K562 (cell line): ENCODE measurements around the gene PGA3.

Experiments used
- FOXO4 ChIP-seq: fragments of 450-650 bp; formaldehyde crosslinking; IDR thresholded peaks from 2 replicates; pipeline ENCODE4 v1.4.0; 2020; ENCODE audit warnings: mild to moderate bottlenecking, moderate library complexity
- GATA2 ChIP-seq: sonication (generic); formaldehyde crosslinking; IDR thresholded peaks from 2 replicates; pipeline ENCODE4 v1.4.0; 2020; ENCODE audit warnings: mild to moderate bottlenecking, missing genetic modification reagents
- MAX ChIP-seq: sonication (generic); formaldehyde crosslinking; IDR thresholded peaks from 2 replicates; pipeline ENCODE4 v1.9.0; 2022; ENCODE audit warnings: mild to moderate bottlenecking, missing genetic modification reagents
- ZBED1 ChIP-seq: IDR thresholded peaks from 2 replicates; pipeline ENCODE4 v1.6.1; 2014
- ZBTB1 ChIP-seq: sonication (generic); formaldehyde crosslinking; IDR thresholded peaks from 2 replicates; pipeline ENCODE4 v1.8.1; 2023; ENCODE audit warnings: missing genetic modification reagents, low read depth, mild to moderate bottlenecking, borderline replicate concordance

GRCh38 chr11:61170566-61170965 lies 32.7 kb upstream of the PGA3 start:
- no peak for TF ChIP-seq GATA2
- no peak for TF ChIP-seq ZBTB1 (CRISPR knock-in tag)
- no peak for TF ChIP-seq ZBED1
- no peak for TF ChIP-seq MAX (CRISPR knock-in tag)
- TF ChIP-seq FOXO4 (CRISPR knock-in tag) = no peak
